ENCODE results near the gene MRPL22. TPM values are rescaled to one million over a fixed set of nuclear protein-coding genes. Genes with fewer than 3 reads are reported as not detected.

Gene MRPL22
- total and polyA plus RNA-seq, 2 of the 13 experiments (the other 11 are each of a cell fraction or from before 2014, with no cell fraction given): 66.8 to 84.8 TPM

- TF ChIP-seq SNAPC4 (CRISPR knock-in tag; IDR thresholded peaks at IDR 0.05): 0 out of 2 replicates have a peak, but pooled peaks have one; percentile 39
- TF ChIP-seq SAFB2 (CRISPR knock-in tag; IDR thresholded peaks at IDR 0.05; ENCODE audit: borderline replicate concordance, low read depth): no peak
- TF ChIP-seq FOSL2 (CRISPR knock-in tag; IDR thresholded peaks at IDR 0.05): peak; percentile 14; the same call in 1 of the 2 replicates
- 0 out of 2 replicates have a peak, but pooled peaks have one; percentile 29 for TF ChIP-seq HOXD1 (CRISPR knock-in tag; IDR thresholded peaks at IDR 0.05)
- 0 out of 2 replicates have a peak, but pooled peaks have one; percentile 37 for TF ChIP-seq ZNF232 (CRISPR knock-in tag; IDR thresholded peaks at IDR 0.05; ENCODE audit: borderline replicate concordance)
- peak; percentile 64; the same call in 1 of the 2 replicates for TF ChIP-seq SALL1 (CRISPR knock-in tag; IDR thresholded peaks at IDR 0.05)
- TF ChIP-seq U2AF1 (optimal IDR thresholded peaks at IDR 0.05; ENCODE audit: low read depth, low read length): no peak
- TF ChIP-seq NFAT5 (CRISPR knock-in tag; IDR thresholded peaks at IDR 0.05): no peak
- TF ChIP-seq KDM5B (CRISPR knock-in tag; IDR thresholded peaks at IDR 0.05; ENCODE audit: borderline replicate concordance): peak; percentile 19; the same call in 1 of the 2 replicates
- no peak for TF ChIP-seq FOXK2 (IDR thresholded peaks at IDR 0.05)
- no peak for TF ChIP-seq ZNF10 (CRISPR knock-in tag; IDR thresholded peaks at IDR 0.05; ENCODE audit: borderline replicate concordance, low read depth)
- peak; percentile 79 for TF ChIP-seq YEATS2 (CRISPR knock-in tag; IDR thresholded peaks at IDR 0.05; ENCODE audit: borderline replicate concordance)
- no peak for TF ChIP-seq ZFP37 (CRISPR knock-in tag; IDR thresholded peaks at IDR 0.05; ENCODE audit: borderline replicate concordance)
- no peak for TF ChIP-seq HNRNPUL1 (IDR thresholded peaks at IDR 0.05; ENCODE audit: low read depth, low read length)
- no peak for TF ChIP-seq MTF2 (CRISPR knock-in tag; IDR thresholded peaks at IDR 0.05; ENCODE audit: borderline replicate concordance)
- no peak for TF ChIP-seq FOXJ3 (CRISPR knock-in tag; IDR thresholded peaks at IDR 0.05; ENCODE audit: borderline replicate concordance)
- TF ChIP-seq ZNF781 (CRISPR knock-in tag; IDR thresholded peaks at IDR 0.05; ENCODE audit: borderline replicate concordance, not compliant biosample characterization): peak; percentile 59
- no peak; the same call in 1 of the 2 replicates for TF ChIP-seq NKX3-1 (CRISPR knock-in tag; IDR thresholded peaks at IDR 0.05)
These were observed at the start of gene MRPL22 (continued) for GRCh38 chr5:154940772-154941620.
